AG04450 (cell line): ENCODE data around the gene PPT2. TPM values are rescaled to one million over a fixed set of nuclear protein-coding genes. Genes with fewer than 3 reads are reported as not detected.

Experiments used
- CTCF ChIA-PET: fragments of 300-600, 350-600 bp; formaldehyde crosslinking; extraction: SDS; loops from one replicate; lab custom pipeline; 2022; ENCODE audit warnings: antibody characterized with exemption, inconsistent platforms; lab: Charles Lee
- POLR2A ChIA-PET: fragments of 350-600 bp; formaldehyde crosslinking; extraction: SDS; loops from one replicate; lab custom pipeline; 2021; ENCODE audit warnings: antibody characterized with exemption, inconsistent platforms; lab: Yijun Ruan, JAX
- DNase-seq: peaks from one replicate; pipeline ENCODE4 v3.0.0-alpha.2; 2011; ENCODE audit warnings: low read depth, low spot score
- H3K27ac ChIP-seq: one replicate; pipeline ENCODE4 v1.5.1; 2012; ENCODE audit warnings: low read depth, low read length, control low read depth
- H3K27me3 ChIP-seq: one replicate; pipeline ENCODE4 v1.6.0; 2012; ENCODE audit warnings: low read length; ENCODE audit not compliant: control insufficient read depth, insufficient read depth
- H3K4me3 ChIP-seq: 2 replicates; pipeline ENCODE4 v1.5.1; 2011; ENCODE audit warnings: mild to moderate bottlenecking, low read depth, low read length, control low read depth
- H3K9me3 ChIP-seq: 2 replicates; pipeline ENCODE4 v1.5.1; 2012; ENCODE audit warnings: low read length; ENCODE audit not compliant: control insufficient read depth, insufficient read depth
- polyA plus RNA-seq: library from polyadenylated mRNA; depleted of rRNA; stranded (reverse); fragments of >200 nt; gene quantifications from 2 replicates; pipeline ENCODE4 v1.2.3, GENCODE V29; 2011
- TF ChIP-seq, protein P1 (sequence below): IDR thresholded peaks from 2 replicates; pipeline ENCODE4 v1.5.1; 2011; ENCODE audit warnings: low read depth, low read length, control low read depth, inconsistent platforms

PPT2 gene
- polyA plus RNA-seq, 1 experiment, result 12.6 TPM

DNA sequence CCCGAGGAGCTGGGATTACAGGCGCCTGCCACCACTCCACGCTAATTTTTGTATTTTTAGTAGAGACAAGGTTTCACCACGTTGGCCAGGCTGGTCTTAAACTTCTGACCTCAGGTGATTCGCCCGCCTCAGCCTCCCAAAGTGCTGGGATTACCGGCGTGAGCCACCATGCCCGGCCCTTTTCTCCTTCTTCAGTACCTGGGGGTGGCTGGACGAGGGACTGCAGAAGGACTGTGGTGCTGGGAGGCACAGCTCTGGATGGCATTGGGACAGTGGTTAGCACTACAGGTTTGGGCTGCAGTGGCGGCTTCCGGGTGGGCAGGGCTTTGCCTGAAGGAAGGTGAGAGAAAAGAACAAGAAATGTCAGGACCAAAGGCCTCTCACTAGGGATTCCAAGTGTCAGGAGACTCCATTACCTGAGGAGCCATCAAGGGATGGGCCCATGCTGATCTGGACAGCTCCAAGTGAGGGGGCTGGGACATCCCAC, 33.3 kb upstream of the PPT2 start:
- CTCF ChIA-PET, result interaction anchor here (0.7 to 1.2 kb wide), 2 partner anchors 44 to 57 kb away, joined by 3 to 4 read pairs; no protein-coding TSS in a partner anchor
- TF ChIP-seq, protein P1, sequence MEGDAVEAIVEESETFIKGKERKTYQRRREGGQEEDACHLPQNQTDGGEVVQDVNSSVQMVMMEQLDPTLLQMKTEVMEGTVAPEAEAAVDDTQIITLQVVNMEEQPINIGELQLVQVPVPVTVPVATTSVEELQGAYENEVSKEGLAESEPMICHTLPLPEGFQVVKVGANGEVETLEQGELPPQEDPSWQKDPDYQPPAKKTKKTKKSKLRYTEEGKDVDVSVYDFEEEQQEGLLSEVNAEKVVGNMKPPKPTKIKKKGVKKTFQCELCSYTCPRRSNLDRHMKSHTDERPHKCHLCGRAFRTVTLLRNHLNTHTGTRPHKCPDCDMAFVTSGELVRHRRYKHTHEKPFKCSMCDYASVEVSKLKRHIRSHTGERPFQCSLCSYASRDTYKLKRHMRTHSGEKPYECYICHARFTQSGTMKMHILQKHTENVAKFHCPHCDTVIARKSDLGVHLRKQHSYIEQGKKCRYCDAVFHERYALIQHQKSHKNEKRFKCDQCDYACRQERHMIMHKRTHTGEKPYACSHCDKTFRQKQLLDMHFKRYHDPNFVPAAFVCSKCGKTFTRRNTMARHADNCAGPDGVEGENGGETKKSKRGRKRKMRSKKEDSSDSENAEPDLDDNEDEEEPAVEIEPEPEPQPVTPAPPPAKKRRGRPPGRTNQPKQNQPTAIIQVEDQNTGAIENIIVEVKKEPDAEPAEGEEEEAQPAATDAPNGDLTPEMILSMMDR, result no peak
- Histone ChIP-seq H3K9me3 (no peaks in the 10 kb centered on the region; the same call in 1 of the 2 replicates), H3K27me3 (no peaks in the 10 kb centered on the region), H3K27ac (no peak overlapping the region), H3K4me3 (no peak overlapping the region)
- no peak for DNase-seq
- POLR2A ChIA-PET, result no interaction called here

DNA sequence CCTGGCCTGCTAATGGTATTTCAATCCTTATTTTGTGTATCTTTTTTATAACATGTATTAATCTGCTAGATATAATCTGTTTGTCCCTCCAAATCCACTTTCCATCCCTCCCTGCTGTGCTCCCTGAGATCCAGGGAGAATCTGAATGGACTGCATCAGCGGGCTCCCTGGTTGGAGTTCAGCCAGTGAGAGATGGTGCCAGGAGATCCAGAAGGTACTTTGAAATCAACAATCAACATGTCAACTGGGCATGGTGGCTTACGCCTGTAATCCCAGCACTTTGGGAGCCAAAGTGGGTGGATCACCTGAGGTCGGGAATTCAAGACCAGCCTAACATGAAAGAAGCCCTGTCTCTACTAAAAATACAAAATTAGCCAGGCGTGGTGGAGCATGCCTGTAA, 30.3 kb upstream of the PPT2 start:
- H3K27me3 ChIP-seq, result no peaks in the 10 kb centered on the region
- CTCF ChIA-PET, result interaction anchor here (0.8 kb wide), 1 partner anchor 72 kb away, joined by 3 read pairs; no protein-coding TSS in a partner anchor
- DNase-seq, result no peak
- H3K9me3 ChIP-seq, result no peaks in the 10 kb centered on the region
- H3K27ac ChIP-seq, result no peak overlapping the region
- TF ChIP-seq, protein P1, result no peak
- H3K4me3 ChIP-seq, result no peak overlapping the region
- POLR2A ChIA-PET, result no interaction called here

DNA sequence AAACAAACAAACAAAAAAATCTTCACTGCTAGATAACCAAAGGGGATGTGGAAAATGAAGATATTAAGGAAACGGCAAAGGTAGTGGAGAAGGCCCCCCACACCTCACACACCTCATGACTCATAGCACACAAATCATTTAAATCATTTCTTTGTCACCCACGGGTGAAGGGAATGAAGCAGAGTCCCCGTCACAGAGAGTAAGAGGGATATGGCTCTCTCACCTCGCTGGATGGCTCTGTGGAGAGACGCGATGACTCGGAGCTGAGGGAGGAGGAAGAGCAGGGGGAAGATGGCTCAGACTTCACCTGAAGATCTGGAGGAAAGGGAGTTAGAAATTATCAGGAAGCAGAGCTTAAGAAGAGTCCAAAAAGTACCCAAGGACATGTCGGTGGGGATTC, 27.1 kb upstream of the PPT2 start:
- TF ChIP-seq, protein P1, result no peak
- POLR2A ChIA-PET, result interaction anchor here (0.6 to 2.7 kb wide), 2 partner anchors 8 to 10 kb away, joined by 3 to 8 read pairs; no protein-coding TSS in a partner anchor

DNA sequence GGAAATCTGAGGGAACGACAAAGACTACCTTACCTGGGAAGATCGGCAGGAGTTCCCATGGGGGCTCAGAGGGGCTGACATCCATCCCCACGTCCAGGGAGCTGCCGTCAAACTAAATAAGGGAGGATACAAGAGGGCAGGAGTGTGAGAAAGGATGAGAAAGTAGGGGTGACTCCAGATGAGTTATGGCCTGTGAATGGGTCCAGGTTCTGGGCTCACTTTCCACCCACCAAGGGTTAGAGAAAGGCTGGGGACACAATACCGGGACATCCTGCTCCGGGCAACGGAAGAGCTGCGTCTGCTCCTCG, 26.6 kb upstream of the PPT2 start:
- TF ChIP-seq, protein P1, result no peak
- ChIA-PET POLR2A (interaction anchor here (0.6 to 2.8 kb wide), 6 partner anchors 8 to 69 kb away, joined by 3 to 13 read pairs (median 4); partner anchors contain the start of gene AGPAT1), CTCF (interaction anchor here (0.6 to 4.6 kb wide), 5 partner anchors 9 to 80 kb away, joined by 3 to 44 read pairs (median 10); no protein-coding TSS in a partner anchor)

More for the DNA sequence above, 27.1 kb upstream of the PPT2 start:
- H3K27me3 ChIP-seq, result no peaks in the 10 kb centered on the region
- peaks cover 3% of the 10 kb centered on the region; the same call in 1 of the 2 replicates for H3K9me3 ChIP-seq
- CTCF ChIA-PET, result interaction anchor here (1.2 to 4.6 kb wide), 4 partner anchors 9 to 79 kb away, joined by 3 to 44 read pairs (median 11); no protein-coding TSS in a partner anchor
- DNase-seq, result no peak
- H3K27ac ChIP-seq, result no peak overlapping the region
- H3K4me3 ChIP-seq, result peak overlapping the region; percentile 98

More for the DNA sequence above, 26.6 kb upstream of the PPT2 start:
- H3K9me3 ChIP-seq, result peaks cover 3% of the 10 kb centered on the region; the same call in 1 of the 2 replicates
- no peaks in the 10 kb centered on the region for H3K27me3 ChIP-seq
- H3K27ac ChIP-seq, result peak overlapping the region; percentile 92
- H3K4me3 ChIP-seq, result peak overlapping the region; percentile 98
- DNase-seq, result no peak
